Stimulated activated CD4-positive, alpha-beta T cell treated with anti-CD3 and anti-CD28 coated beads, Interleukin-2, amount 100 ng/mL, for 4 hours (primary cell): ENCODE data around the gene ZNF138.

Source experiments
- DNase-seq: peaks from one replicate; pipeline ENCODE4 v3.0.0-alpha.2; 2020; ENCODE audit warnings: low read depth

ZNF138 gene

GRCh38 chr7:64875658-64876406, 81.6 kb downstream of the ZNF138 start:
- no peak for DNase-seq

GRCh38 chr7:64876792-64877713, 82.8 kb downstream of the ZNF138 start:
- peak; percentile 61 for DNase-seq

- no peak for DNase-seq
These were observed 83.7 kb downstream of the ZNF138 start for GRCh38 chr7:64877714-64878610.

GRCh38 chr7:64878684-64879083, 84.5 kb downstream of the ZNF138 start:
- no peak for DNase-seq

GRCh38 chr7:64879086-64879730, 85.0 kb downstream of the ZNF138 start:
- no peak for DNase-seq

- DNase-seq, result no peak
These were observed 85.6 kb downstream of the ZNF138 start for GRCh38 chr7:64879800-64880199.

- no peak for DNase-seq
These were observed 86.4 kb downstream of the ZNF138 start for GRCh38 chr7:64880322-64881297.

GRCh38 chr7:64881461-64882287, 87.4 kb downstream of the ZNF138 start:
- no peak for DNase-seq

- DNase-seq, result no peak
These were observed 88.3 kb downstream of the ZNF138 start for GRCh38 chr7:64882341-64883112.
